GM18909 (cell line): Measurements from ENCODE around the gene PRL.

Source experiments
- ATAC-seq: cut with Tn5 transposase; IDR thresholded peaks from one replicate; pipeline ENCODE4 v1.9.1; 2021; ENCODE audit warnings: mild to moderate bottlenecking; ENCODE audit not compliant: unreplicated experiment, poor library complexity

Gene PRL

GRCh38 chr6:22296936-22297335 lies at the start of gene PRL:
PRL (minus strand) TSS chr6:22297036; CDS start chr6:22296982, 54 bp downstream.
- no peak for ATAC-seq

GRCh38 chr6:22343864-22344263 lies 47.0 kb upstream of the PRL start:
- ATAC-seq, result no peak

- no peak for ATAC-seq
Observed at GRCh38 chr6:22334778-22335177, 37.9 kb upstream of the PRL start.

GRCh38 chr6:22333802-22334201 lies 37.0 kb upstream of the PRL start:
- ATAC-seq, result no peak

GRCh38 chr6:22332711-22333110 lies 35.9 kb upstream of the PRL start:
- no peak for ATAC-seq

GRCh38 chr6:22332216-22332615 lies 35.4 kb upstream of the PRL start:
- ATAC-seq, result no peak

GRCh38 chr6:22330941-22331340 lies 34.1 kb upstream of the PRL start:
- ATAC-seq, result no peak

GRCh38 chr6:22328474-22328873 lies 31.6 kb upstream of the PRL start:
- ATAC-seq, result no peak

- no peak for ATAC-seq
Observed at GRCh38 chr6:22327881-22328280, 31.0 kb upstream of the PRL start.

- ATAC-seq, result no peak
Observed at GRCh38 chr6:22326500-22326899, 29.7 kb upstream of the PRL start.

GRCh38 chr6:22325481-22325880 lies 28.6 kb upstream of the PRL start:
- no peak for ATAC-seq

GRCh38 chr6:22323848-22324247 lies 27.0 kb upstream of the PRL start:
- ATAC-seq, result no peak

- peak; percentile 58 for ATAC-seq
Observed at GRCh38 chr6:22322103-22323030, 25.5 kb upstream of the PRL start.

GRCh38 chr6:22320750-22321149 lies 23.9 kb upstream of the PRL start:
- ATAC-seq, result no peak

GRCh38 chr6:22318404-22318803 lies 21.6 kb upstream of the PRL start:
- no peak for ATAC-seq

GRCh38 chr6:22313796-22314195 lies 17.0 kb upstream of the PRL start:
- no peak for ATAC-seq

GRCh38 chr6:22308939-22309338 lies 12.1 kb upstream of the PRL start:
- ATAC-seq, result no peak

- ATAC-seq, result no peak
Observed at GRCh38 chr6:22306741-22307466, 10.1 kb upstream of the PRL start.

- no peak for ATAC-seq
Observed at GRCh38 chr6:22302838-22303237, 6.0 kb upstream of the PRL start.

- no peak for ATAC-seq
Observed at GRCh38 chr6:22300273-22300998, 3.6 kb upstream of the PRL start.

- ATAC-seq, result no peak
Observed at GRCh38 chr6:22298475-22298890, 1.6 kb upstream of the PRL start.
